Heart right ventricle (tissue), 16 donors: ENCODE data around the gene IMMP2L. TPM values are rescaled to one million over a fixed set of nuclear protein-coding genes. Genes with fewer than 3 reads are reported as not detected.

Source experiments
- ATAC-seq, 8 donors: fragments of 200-7000 bp; cut with Tn5 transposase; one replicate each; pipeline ENCODE4 v1.9.1; 2020; ENCODE audit warnings: mild to moderate bottlenecking in 8 of 8, moderate library complexity in 8 of 8, moderate number of reproducible peaks in 1 of 8
- DNase-seq, 2 donors: peaks; one replicate each; pipeline ENCODE4 v3.0.0-alpha.2; 2020
- H3K27ac ChIP-seq, 10 donors: fragments of 200-600 bp; sonication (generic) in 2 of 10; one replicate each; pipeline versions ENCODE4 v1.5.0 to v1.8.0; 2020 to 2022; ENCODE audit warnings: mild to moderate bottlenecking in 3 of 10
- H3K27me3 ChIP-seq, 7 donors: fragments of 200-600 bp; one replicate each; pipeline ENCODE4 v1.8.0; 2021 to 2022; ENCODE audit warnings: mild to moderate bottlenecking in 2 of 7
- H3K36me3 ChIP-seq, 9 donors: fragments of 200-600 bp; sonication (generic) in 1 of 9; one replicate each; pipeline versions ENCODE4 v1.5.0 to v1.8.0; 2020 to 2022; ENCODE audit warnings: mild to moderate bottlenecking in 2 of 9
- H3K4me1 ChIP-seq, 9 donors: fragments of 200-600 bp; sonication (generic) in 1 of 9; one replicate each; pipeline versions ENCODE4 v1.5.0 to v1.8.0; 2020 to 2022; ENCODE audit warnings: mild to moderate bottlenecking in 4 of 9
- H3K4me3 ChIP-seq, 10 donors: fragments of 200-600 bp; sonication (generic) in 2 of 10; one replicate each; pipeline versions ENCODE4 v1.5.0 to v1.8.0; 2020 to 2022; ENCODE audit warnings: mild to moderate bottlenecking in 7 of 10, moderate library complexity in 2 of 10
- H3K9me3 ChIP-seq, 11 donors: fragments of 200-600 bp in 10 of 11; sonication (generic) in 2 of 11; one replicate each; pipeline versions ENCODE4 v1.5.0 to v1.8.0; 2013 to 2022; ENCODE audit warnings: mild to moderate bottlenecking in 2 of 11, control low read depth in 1 of 11, moderate library complexity in 1 of 11
- WGBS, 2 donors: extraction: QIAGEN DNeasy Blood & Tissue Kit; methylation state at CpG; one replicate each; pipeline ENCODE4 v1.1.7; 2013; ENCODE audit warnings: inconsistent platforms in 1 of 2; 5-methylcytosine and 5-hydroxymethylcytosine counted together
- intact Hi-C, 10 donors: fragments of 100-400 bp; cut with DNase I; formaldehyde crosslinking; loops; one replicate each; pipeline versions ENCODE4 v1.11.1 to v1.14.2; 2022
- polyA plus RNA-seq, 2 donors: library from polyadenylated mRNA; stranded (reverse); fragments of 200-250 nt; gene quantifications; one replicate each; pipeline ENCODE4 v1.2.3, GENCODE V29; 2013
- total RNA-seq, 10 donors: library from RNA; stranded (reverse); fragmentation: NEBNext Ultra II Directional in 3 of 10; extraction: Animal tissue kit (Norgen Biotek cat#: 25700) in 3 of 10; gene quantifications; one replicate each; pipeline versions ENCODE4 v1.2.1 to v1.2.4, GENCODE V29; 2021 to 2023
- TF ChIP-seq, protein P1 (sequence below), 9 donors: fragments of 200-600 bp; sonication (generic) in 2 of 9; IDR thresholded peaks; one replicate each; pipeline versions ENCODE4 v1.5.0 to v1.8.0; 2021 to 2022; ENCODE audit warnings: antibody characterized with exemption in 9 of 9, mild to moderate bottlenecking in 5 of 9, moderate library complexity in 1 of 9
- donor health status: Arrhythmogenic right ventricular cardiomyopathy.
- donor health status: ischemic (EF 13 %, LVEDD 7.1; RV severe dilation, severe dysfunction).
- donor health status: healthy with polysubstance abuse.
- donor health status: DM: no; HTN: yes; CAD: no.
- donor health status: DM: no; HTN: no; CAD: no.
- donor health status: ischemic (EF 25% LVEDD 6.9; RV normal size, moderate dysfunction).
- donor health status: ischemic (EF 25% LVEDD 5.7; RV mildly dilated, moderate dysfunction).
- donor health status: healthy.
- donor health status: DM: yes; HTN: yes; CAD: no.
- donor health status: Ischemic cardiomyopathy.
- donor health status: ischemic (EF 35%, LVEDD 5.7; RV mildly dilated, moderate dysfunction).
- donor health status: nonischemic (EF 11% LVEDD 7.7; RV severe dilation, severe dysfunction).
- donor health status: DM: yes; HTN: yes; CAD: no.
- donor health status: PGD.
- donor health status: ischemic (EF 29% LVEDD 5.4; RV normal size, mild dysfunction).
- donor health status: nonischemic (EF 23%, LVEDD 6.1; RV moderate dilation, normal function).

The IMMP2L gene
- total and polyA plus RNA-seq, 12 donors, result 4.3 to 20.8 (median 17.3) TPM

DNA sequence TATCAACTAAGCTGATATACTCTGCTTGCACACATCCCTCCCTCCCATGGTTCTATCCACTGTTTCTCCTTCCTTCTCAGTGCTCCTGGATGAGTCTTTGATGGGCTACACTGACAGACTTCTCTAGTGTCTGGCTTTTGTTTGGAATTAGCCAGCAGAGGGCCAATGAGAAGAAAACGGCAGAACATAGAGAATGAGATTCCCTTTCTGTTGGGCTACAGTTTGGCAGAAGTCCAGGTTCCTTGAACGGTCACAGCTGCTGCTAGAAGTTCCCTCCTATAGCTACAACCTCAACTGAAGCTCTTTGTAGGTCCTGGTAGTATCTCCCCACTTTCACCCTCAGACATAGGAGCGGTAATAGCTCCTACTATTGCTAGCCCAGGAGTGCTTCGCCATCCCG is 722.4 kb downstream of the IMMP2L start:
- Histone ChIP-seq H3K4me3 (no peak overlapping the region), H3K9me3 (no peaks in the 10 kb centered on the region), H3K36me3 (no peaks in the 10 kb centered on the region), H3K4me1 (peaks cover 0 to 4% (median 0%) of the 10 kb centered on the region in 9 donors), H3K27ac (no peak overlapping the region), H3K27me3 (no peaks in the 10 kb centered on the region)
- intact Hi-C loops, result no loop called here
- WGBS, 2 donors, result 46 to 52% methylated on average over 5 of the region's 5 CpGs
- ATAC-seq (peak in 1 of 8 donors; percentile 37), DNase-seq (peak in 1 of 2 donors; percentile 32)
- TF ChIP-seq, protein P1, sequence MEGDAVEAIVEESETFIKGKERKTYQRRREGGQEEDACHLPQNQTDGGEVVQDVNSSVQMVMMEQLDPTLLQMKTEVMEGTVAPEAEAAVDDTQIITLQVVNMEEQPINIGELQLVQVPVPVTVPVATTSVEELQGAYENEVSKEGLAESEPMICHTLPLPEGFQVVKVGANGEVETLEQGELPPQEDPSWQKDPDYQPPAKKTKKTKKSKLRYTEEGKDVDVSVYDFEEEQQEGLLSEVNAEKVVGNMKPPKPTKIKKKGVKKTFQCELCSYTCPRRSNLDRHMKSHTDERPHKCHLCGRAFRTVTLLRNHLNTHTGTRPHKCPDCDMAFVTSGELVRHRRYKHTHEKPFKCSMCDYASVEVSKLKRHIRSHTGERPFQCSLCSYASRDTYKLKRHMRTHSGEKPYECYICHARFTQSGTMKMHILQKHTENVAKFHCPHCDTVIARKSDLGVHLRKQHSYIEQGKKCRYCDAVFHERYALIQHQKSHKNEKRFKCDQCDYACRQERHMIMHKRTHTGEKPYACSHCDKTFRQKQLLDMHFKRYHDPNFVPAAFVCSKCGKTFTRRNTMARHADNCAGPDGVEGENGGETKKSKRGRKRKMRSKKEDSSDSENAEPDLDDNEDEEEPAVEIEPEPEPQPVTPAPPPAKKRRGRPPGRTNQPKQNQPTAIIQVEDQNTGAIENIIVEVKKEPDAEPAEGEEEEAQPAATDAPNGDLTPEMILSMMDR (IDR thresholded peaks at IDR 0.05), result peak in 5 of 9 donors; percentile 19 to 33 (median 32)

DNA sequence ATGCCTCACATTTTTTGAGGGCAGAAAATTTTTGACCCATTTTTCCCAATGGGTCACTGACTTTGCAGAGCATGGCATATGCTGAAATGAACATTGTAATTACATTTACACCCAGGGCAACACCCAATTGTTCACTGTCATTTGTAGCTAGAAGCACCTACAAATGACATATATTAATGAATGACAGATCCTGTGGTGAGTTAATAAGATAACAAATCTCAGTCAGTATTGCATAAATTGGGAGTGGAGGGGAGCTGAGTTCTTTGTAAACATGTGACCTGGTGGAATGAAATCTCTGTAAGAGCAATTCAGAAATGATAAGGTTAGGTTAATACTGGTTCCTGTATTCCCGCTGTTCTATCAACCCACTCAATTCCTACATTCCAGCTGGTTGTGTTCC is 726.4 kb downstream of the IMMP2L start:
- Histone ChIP-seq H3K4me3 (no peak overlapping the region), H3K27me3 (no peaks in the 10 kb centered on the region), H3K27ac (no peak overlapping the region), H3K4me1 (peaks cover 0 to 10% (median 6%) of the 10 kb centered on the region in 9 donors), H3K9me3 (no peaks in the 10 kb centered on the region), H3K36me3 (no peaks in the 10 kb centered on the region)
- WGBS, 2 donors, result 91 to 97% methylated on average over 1 of the region's 1 CpG
- no peak for ATAC-seq
- DNase-seq, result no peak
- TF ChIP-seq, protein P1 (IDR thresholded peaks at IDR 0.05), result no peak
- intact Hi-C loops, result no loop called here

DNA sequence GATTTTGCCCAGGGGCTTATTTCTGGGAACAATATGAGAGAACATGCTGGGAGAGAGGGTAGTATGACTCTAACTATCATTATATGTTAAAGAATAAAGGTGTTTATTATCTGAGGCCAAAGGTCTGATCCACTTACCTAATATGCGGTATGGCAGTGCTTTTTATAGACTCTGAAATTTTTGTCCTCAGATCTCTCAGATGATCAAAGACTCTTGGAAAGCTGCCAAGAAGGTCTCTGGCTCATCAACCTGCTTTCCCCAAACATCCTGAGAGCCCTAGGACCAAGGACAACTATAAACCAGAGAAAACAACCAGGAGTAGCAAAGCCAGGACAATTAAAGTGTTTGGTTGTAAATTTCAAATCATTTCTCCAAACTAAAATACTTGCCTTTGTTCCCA is 727.1 kb downstream of the IMMP2L start:
- 69 to 87% methylated on average over 1 of the region's 1 CpG for WGBS, 2 donors
- TF ChIP-seq, protein P1 (IDR thresholded peaks at IDR 0.05), result no peak
- no peaks in the 10 kb centered on the region for H3K36me3 ChIP-seq
- ATAC-seq (no peak), DNase-seq (no peak)
- no peaks in the 10 kb centered on the region for H3K27me3 ChIP-seq
- peaks cover 0 to 16% (median 7%) of the 10 kb centered on the region in 9 donors for H3K4me1 ChIP-seq
- no peak overlapping the region for H3K4me3 ChIP-seq
- intact Hi-C loops, result no loop called here
- no peak overlapping the region for H3K27ac ChIP-seq
- H3K9me3 ChIP-seq, result no peaks in the 10 kb centered on the region

DNA sequence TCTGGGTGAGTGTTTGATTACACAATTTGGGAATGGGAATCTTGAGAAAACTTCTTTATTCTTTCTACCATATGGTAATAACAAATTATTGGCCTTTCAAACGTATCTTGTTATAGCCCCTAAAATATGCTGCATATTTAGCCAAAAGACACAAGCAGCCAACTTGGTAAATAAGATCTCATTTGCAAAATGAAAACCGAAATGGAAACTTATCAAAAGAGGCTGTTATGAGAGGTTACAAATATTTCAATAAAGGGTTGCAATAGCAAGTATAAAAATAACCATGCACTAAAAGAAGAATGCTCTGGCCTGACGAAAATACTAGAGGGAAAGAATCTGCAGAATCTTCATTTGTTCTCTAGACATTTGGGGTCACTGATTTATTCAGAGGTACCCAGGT is 730.9 kb downstream of the IMMP2L start:
- peak overlapping the region in 1 of 10 donors; percentile 8 for H3K27ac ChIP-seq
- no peaks in the 10 kb centered on the region for H3K9me3 ChIP-seq
- TF ChIP-seq, protein P1 (IDR thresholded peaks at IDR 0.05), result no peak
- no peak overlapping the region for H3K4me3 ChIP-seq
- intact Hi-C loops, result no loop called here
- no peaks in the 10 kb centered on the region for H3K27me3 ChIP-seq
- peaks cover 0 to 17% (median 6%) of the 10 kb centered on the region in 9 donors for H3K4me1 ChIP-seq
- 48 to 51% methylated on average over 3 of the region's 3 CpGs for WGBS, 2 donors
- no peak for ATAC-seq
- DNase-seq, result no peak
- H3K36me3 ChIP-seq, result no peaks in the 10 kb centered on the region
